ENCODE measurements around the gene CD1E.
"Not testable (repeated sequence)": the region's sequence is repeated elsewhere in the genome, so short reads cannot be mapped to it uniquely, and the experiment has no call there.

CD1E gene

DNA sequence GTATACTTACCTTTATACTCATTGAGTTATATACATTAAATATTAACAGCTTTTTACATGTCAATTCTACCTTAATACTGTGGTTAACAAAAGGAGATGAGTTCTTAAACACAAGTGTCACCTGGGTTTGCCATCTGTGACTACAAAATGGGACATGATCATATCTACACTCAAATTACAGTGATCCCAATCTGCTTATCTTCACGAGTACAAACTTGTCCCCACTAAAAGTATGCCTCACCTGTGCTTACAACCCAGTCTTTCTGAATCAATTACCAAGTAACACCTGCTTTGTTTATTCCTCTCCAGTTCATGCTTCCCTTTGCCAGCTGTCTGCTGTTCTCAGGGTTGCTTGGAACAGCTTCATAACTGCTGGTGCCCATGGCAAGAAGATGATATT is 8.8 kb downstream of the CD1E start:
- DNase-seq: no peak

DNA sequence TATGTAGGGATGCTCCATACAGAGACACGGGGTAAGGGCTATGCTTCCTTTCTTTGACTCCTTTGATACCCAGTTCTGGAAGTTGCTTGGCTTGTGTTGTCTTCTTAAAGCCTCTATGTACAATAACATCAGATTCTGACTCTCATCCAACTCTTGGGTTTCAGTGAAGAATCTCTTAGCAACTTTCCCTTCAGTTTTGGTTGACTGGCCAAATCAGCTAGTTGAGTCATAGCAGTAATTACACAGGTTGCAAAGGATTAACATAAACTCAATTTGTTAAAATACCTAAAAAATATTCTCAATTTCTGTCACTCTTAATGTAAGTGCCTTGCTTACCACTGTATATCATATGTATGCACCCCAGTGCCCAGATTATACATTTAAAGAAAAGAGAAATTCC is 9.2 kb downstream of the CD1E start:
- DNase-seq: no peak

DNA sequence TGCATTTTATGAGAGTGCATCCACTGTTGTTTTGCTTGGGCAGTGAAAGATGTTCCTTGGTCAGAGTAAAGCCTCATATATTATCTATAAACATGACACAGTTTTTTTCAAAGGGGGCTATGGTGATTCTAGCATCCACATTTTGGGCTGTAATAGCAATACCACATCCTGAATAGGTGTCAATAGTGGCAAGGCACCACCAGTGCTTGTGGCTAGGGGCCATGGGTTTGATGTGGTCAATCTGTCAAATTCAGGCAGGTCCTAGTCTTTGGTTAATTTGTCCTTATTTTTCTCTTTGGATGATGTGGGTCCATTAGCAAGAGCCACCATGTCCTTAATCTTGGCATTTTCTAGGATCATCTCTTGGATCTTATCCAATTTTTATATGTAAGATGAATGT is 13.1 kb downstream of the CD1E start:
- DNase-seq: no peak

DNA sequence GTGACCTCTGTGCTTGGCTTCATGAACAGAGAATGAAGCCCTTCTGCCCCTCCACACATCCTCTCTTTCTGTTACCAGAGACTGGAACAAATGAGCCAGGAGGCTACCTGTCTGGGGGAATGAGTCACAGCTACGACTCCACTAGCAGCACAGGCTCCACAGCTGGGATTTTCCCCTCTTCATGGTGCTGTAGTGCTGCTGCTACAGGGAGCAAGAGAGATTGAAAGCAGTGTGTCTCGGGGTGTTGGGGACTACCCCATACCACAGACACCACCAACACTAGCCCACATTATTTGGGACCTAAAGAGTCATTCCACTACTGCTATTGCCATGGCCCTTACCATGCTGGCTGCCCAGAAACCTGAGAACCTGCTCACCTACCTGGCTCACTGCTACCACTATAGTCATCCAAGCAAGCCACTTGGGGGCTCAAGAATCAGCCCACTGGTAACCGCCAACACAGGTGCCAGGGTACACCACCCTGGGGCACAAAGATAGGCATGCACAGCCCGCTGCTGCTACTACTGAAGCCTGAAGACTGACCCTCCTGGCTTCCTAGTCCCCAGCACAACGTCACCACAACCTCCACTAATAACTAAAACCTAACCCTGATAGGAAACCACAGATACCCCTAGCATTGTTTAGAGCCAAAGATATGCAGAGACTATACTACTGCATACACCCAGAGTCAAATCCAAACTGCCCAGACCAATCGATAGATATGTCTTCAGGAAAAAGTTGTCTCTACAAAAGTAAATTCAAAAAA is 17.7 kb downstream of the CD1E start:
- DNase-seq: no peak

DNA sequence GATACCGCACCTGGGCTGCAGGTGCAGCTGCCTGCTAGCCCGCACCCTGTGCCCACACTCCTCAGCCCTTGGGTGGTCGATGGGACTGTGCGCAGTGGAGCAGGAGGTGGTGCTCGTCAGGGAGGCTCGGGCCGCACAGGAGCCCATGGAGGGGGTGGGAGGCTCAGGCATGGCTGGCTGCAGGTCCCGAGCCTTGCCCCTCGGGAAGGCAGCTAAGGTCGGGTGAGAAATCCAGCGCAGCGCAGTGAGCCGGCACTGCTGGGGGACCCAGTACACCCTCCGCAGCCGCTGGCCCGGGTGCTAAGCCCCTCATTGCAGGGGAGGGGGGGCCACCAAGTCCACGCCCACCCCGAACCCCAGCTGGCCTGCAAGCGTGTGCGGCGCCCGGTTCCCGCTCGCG is 20.4 kb downstream of the CD1E start:
- DNase-seq: not testable (repeated sequence)

DNA sequence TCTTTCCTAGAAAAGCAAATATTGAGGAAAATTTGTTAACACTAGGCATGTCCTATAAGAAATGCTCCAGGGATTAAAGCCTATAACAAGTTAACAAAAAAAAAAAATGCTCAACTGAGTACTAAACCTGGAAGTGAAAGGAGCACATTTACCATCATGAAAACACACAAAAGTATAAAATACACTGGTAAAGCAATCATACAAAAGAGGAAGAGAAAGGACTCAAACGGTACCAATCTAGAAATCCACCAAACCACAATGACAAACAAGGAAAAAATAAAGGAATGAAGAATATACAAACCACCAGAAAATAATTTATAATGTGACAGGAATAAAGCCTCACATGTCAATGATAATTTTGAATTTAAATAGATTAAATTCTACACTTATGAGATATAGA is 21.2 kb downstream of the CD1E start:
- DNase-seq: no peak

DNA sequence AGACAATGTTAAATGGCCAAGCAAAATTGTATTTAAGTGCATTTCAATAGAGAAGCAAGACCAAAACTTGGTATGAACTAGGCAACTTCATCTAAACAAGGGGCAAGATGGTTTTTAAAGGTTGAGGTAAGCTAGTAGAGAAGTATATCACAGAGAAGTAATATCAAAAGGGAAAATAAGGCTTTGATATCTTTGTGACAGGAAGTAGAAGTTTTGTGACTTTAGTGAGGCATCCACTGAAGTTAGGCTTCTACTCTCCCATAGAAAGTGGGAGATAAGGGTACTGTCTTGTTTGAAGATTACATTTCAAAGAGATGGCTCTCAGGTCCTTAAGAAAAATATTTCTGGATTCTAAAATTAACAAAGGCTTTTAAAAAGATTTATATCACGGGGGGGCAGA is 36.6 kb downstream of the CD1E start:
- no peak for DNase-seq

DNA sequence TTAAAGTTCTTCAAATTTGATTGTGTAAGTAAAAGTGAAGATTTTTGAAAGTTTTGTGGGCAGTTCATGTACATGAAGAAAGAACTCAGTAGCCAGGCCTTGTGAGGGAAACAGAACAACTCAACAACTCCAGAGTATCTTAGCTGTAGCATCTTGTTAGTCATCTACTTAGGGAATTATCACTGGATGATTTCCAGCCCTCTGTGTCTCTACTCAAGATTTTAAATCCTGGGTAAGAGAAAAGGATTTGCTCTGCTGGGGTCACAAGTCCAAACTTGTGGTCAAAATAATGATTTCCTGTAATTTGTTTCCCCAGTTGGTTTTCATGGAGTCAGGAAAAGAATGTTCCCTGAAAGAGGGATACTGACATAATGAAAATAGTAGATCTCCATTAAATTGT is 37.4 kb downstream of the CD1E start:
- no peak for DNase-seq

DNA sequence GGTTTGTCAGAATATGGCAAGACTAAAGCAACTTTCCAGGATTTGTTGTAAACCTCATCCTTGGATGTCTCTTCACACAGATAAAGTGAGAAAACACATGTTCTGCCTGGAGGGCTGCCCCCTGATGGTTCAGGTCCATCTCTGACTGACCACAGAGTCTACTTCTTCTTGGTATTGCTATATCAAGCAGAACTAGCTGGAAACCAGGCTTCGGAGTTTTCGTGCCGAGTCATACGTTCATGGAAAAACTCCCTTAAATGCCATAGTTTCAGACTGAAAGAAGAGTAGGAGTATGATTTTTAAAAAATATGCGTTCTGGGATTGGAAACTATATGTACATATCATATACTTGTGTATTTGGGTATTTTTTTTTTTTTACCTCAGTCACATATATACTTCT is 39.8 kb downstream of the CD1E start:
- no peak for DNase-seq

DNA sequence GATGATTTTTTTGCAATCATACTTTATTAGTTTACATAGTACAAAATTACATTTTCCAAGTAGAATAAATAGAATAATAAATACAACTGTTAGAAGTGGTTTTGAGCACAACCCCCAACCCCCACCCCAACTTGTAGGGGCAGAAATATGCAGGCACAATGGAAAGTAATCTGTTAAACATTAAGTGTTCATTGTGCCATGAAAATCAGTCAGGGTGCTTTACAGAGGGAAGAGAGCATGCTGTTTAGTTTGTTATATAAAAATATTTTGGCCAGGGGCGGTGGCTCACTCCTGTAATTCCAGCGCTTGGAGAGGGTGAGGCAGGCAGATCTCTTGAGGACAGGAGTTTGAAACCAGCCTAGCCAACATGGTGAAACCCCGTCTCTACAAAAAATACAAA is 43.0 kb downstream of the CD1E start:
- no peak for DNase-seq

DNA sequence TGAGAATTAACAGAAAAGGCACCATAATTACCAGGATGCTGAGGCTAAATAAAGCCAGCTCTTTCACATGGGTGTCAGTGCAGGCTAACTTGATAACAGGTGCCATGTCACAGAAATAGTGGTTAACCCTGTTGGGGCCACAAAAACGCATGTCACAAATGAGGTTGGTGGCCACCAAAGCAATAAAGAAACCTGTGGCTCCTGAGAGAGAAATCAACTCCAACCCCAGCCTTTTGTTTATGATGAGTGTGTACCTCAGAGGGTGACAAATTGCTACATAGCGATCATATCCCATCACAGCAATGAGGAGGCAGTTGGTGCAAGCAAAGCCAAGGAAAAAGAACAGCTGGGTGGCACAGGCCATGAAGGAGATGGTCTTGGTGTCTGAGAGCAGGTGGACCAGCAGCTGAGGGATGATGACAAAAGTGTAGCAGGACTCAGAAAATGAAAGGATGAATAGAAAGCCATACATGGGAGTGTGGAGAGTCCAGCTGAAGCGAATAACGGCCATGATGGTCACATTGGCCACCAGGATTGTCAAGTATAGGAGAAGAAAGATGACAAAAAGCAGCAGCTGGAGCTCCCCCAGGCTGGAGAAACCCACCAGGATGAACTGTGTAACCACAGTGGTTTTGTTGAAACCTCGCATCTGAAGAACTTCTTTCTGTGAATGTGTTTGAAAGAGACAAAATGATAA is 45.3 kb downstream of the CD1E start, which contains the start of gene OR10T2:
TSS of gene OR10T2 (minus strand) at position 649 of the 697 bp plus-strand sequence. CDS start at position 649, 0 bp downstream.
- no peak for DNase-seq

DNA sequence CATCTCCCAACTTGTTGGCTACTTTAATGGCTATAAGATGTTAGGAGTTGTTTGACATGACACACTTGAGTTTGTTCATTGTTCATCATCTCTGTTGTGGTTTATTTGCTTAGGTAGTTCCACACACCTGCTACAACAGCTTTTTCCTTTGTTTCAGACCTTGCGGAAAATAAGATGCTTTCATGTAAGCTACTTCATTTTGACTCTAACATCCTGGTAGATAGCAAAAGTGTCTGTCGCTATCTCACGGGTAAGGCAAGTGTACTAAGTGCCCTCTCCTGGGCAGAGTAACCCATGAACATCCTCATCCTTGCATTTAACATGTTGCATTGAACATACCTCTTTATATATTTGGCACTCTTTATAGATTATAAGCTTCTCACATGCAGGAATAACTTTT is 47.2 kb downstream of the CD1E start:
- no peak for DNase-seq

DNA sequence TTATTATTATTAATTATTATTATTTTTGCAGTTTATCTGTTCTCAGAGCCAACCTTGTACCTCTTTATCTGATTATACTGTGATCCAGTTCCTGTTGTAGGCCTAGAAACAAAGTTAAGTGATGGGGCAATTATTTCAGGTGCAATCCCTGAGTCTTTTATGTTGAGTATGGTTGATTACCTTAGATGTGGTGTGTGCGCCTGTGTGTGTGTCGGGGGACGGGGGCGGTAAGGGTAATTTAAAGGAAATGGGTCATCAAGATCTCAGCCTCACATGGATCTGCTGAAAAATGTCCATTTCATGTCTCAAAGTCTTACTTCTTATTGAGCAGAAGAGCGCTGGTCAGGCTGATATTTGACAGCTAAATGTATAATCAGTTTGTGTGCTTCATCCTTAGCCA is 53.4 kb downstream of the CD1E start:
- DNase-seq: no peak

All from hypothalamus (tissue), 51 donors.